ENCODE measurements around the gene TMEM178B.
"Not testable (repeated sequence)": the region's sequence is repeated elsewhere in the genome, so short reads cannot be mapped to it uniquely, and the experiment has no call there.

Gene TMEM178B

GRCh38 chr7:141325275-141325674, 251.4 kb downstream of the TMEM178B start:
- no peak for DNase-seq

- DNase-seq: no peak
Observed at GRCh38 chr7:141328290-141328689, 254.4 kb downstream of the TMEM178B start.

DNA sequence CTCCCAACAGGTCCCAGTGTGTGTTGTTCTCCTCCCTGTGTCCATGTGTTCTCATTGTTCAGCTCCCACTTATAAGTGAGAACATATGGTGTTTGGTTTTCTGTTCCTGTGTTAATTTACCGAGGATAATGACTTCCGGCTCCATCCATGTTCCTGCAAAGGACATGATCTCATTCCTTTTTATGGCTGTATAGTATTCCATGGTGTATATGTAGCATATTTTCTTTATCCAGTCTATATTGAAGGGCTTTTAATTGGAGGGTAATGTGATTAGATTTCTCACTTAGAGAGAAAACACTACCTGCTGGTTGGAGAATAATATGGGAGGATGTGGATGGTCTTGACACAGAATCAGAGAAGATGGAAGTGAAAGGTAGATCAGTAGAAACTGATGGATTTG, 256.4 kb downstream of the TMEM178B start:
- not testable (repeated sequence) for DNase-seq

GRCh38 chr7:141333459-141333858, 259.6 kb downstream of the TMEM178B start:
- no peak for DNase-seq

DNA sequence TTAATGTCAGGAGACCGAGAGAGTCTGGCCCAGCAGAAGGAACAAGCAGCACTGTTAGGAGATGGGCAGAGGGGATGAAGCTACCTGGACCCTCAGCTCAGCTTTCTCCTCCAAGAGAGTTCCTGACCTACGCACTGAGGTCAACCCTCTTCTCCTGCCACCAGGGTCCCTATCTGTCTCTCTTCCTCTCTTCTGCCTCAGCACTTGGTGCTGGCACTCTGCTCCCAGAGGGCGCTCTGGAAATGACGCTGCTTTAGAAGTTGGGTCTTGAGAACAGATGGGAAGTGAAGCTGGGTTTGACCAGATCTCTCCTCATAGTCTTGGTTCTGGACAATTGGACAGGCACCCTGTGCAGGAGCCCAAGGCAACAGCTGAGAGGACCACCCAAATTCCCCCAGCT, 261.3 kb downstream of the TMEM178B start:
- DNase-seq: no peak

DNA sequence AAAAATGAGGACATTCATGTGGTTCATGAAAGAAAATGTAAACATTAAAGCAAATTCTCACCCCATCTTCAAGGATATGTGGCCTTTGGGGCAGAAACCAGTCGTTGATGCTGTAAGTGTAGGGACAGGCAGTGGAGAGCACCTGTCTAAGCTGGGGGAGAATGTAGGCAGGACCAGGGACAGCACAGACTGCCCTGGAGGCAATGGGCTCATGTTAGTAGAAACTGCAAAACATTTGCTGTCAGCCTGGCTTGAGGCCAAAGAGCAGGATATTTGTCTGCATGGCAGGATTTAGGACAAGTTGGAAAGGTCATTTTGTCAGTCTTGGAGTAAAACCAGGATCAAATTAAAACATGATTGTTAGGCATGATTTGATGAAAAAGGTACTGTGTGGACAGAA, 265.7 kb downstream of the TMEM178B start:
- no peak for DNase-seq

DNA sequence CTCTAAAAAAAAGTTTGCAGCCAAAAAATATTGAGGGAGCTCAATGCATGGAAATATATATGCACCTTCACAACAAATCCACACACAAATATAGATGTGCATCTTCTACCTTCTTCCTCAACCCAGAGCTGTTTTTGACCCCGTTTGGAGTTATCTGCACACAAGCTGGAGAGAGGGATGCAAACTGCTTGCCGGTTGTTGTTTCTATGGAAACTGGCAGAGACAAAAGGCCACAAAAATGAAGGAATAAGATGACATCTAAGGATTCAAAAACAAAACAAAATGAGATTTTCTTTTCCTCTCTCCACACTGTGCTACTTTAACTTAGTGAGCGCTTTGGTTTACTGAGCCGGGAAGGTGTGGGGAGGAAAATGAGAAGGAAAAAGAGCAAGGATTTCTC, 267.1 kb downstream of the TMEM178B start:
- no peak for DNase-seq

DNA sequence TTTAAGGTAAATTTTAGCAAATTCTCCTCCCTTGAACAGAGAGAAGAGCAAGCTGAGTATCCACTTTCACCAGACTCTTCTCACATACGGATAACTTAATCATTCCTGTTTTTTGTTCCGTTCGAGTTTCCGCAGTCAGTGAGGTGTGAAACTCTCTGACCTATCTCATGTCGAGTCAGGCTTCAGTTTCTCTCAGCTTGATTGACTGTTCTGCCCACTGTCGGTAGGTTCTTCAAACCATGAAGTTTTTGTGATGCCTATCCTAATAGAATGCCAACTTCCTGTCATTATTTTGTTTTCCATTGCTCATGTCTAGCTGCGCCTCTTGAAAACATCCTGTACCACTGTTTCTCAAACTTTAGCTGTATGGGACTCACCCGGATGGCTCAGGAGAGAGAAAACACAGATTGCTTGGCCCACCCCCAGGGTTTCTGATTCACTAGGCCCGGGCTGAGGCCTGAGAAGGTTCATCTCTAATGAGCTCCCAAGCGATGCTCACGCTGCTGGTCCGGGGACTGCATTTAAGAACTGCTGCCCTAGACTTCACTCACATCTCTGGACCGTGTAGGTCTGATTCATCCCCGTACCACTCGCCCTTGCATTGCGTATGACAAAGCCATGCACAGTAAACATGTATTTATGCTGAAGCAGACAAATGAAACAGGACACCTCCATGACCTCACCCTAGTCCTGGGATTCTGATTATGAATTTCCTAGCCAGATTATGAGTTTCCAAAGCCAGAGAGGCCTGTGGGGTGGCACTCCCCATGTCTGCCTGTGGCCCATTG, 269.0 kb downstream of the TMEM178B start:
- DNase-seq: no peak

DNA sequence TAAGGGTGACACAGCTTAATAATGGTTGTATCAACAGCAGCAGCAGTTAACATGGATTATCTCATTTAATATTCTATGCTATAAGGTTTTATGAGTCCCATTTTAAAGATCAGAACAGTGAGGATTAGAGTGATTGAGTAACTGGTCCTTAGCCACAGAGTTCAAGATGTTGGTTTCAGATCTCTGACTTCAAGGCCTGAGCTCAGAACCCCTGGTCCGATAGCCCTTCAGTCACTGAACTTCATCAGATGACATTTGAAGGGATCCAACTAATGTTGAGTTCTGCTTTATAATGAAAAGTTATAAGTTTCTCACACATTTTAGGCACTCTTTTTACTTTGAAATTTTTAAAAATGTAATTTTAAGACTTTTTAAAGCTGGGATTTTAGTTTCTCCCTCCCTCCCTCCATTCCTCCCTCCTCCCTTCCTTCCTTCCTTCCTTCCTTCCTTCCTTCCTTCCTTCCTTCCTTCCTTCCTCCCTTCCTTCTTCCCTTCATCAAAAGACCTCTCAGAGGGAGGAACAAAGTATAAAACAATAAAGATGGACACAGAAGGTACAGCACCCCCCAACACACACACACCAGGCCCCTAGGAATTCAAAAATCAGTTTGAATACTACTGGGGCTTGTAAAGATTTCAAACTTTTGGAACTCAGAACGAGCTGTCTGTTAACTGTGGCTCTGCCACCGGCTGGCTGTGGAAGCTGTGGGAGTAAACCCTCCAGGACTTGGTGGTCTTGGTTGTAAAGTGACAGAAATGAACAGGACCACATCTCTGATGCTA, 270.5 kb downstream of the TMEM178B start:
- DNase-seq: no peak

DNA sequence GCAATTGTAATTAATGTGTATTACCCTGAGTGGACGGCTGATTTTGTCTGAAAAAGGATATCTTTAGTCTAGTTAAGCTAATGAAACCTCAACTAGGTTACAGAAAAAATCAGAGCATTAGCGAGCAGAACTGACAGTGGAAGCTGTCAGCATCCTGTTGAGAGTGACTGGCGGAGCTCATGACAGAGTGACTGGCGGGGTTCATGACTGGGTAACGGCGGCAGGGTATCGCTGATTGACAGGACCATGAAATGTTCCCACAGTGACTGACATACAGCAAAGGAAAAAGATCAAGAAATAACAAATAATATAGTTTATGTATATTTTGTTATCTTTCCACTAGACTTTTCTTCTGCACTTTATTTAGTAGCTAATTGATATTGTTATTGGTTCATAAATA, 274.9 kb downstream of the TMEM178B start:
- DNase-seq: no peak

- DNase-seq: no peak
Observed at GRCh38 chr7:141349338-141349737, 275.5 kb downstream of the TMEM178B start.

DNA sequence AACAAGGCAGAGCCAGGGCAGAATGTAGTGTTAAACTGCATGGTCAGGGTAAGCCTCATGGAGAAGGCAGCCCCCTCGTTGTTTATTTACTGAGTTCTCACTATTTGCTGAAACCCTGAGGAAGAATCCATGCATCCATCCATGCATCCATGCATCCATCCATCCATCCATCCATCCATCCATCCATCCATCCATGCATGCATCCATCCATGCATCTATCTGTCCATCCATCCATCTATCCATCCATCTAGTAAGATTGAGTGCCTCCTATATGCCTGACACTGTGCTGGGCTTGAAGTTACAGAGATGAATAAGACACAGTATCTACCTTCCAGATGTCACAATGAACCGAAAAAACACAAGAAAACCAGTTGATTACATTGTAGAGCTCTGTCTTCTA, 275.9 kb downstream of the TMEM178B start:
- DNase-seq: no peak

GRCh38 chr7:141351175-141351574, 277.3 kb downstream of the TMEM178B start:
- no peak for DNase-seq

GRCh38 chr7:141352955-141353354, 279.1 kb downstream of the TMEM178B start:
- DNase-seq: no peak

DNA sequence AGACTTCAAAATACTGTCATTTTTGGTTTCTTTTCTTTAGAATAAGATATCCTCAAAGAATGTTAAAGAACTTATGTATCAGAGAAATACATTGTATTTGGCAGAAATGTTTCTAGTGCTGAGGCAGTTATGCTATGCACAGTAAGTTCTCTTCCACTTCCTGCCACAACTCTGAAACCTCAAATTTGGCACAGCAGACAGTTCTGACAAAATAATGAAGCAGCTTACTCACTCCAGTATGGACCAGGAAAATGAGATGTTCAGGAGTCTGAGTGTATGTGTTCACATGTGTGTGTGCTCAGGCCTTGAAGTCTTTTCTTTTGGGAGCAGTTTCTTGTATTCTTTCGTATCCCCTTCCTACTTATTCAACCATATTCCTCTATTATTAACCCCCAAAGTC, 280.4 kb downstream of the TMEM178B start:
- no peak for DNase-seq

- DNase-seq: no peak
Observed at GRCh38 chr7:141355032-141355431, 281.2 kb downstream of the TMEM178B start.

GRCh38 chr7:141356161-141356560, 282.3 kb downstream of the TMEM178B start:
- DNase-seq: no peak

GRCh38 chr7:141358386-141358785, 284.5 kb downstream of the TMEM178B start:
- DNase-seq: no peak

- peak; percentile 46 for DNase-seq
Observed at GRCh38 chr7:141359262-141359661, 285.4 kb downstream of the TMEM178B start.

GRCh38 chr7:141359740-141360415, 286.0 kb downstream of the TMEM178B start:
- DNase-seq: no peak

DNA sequence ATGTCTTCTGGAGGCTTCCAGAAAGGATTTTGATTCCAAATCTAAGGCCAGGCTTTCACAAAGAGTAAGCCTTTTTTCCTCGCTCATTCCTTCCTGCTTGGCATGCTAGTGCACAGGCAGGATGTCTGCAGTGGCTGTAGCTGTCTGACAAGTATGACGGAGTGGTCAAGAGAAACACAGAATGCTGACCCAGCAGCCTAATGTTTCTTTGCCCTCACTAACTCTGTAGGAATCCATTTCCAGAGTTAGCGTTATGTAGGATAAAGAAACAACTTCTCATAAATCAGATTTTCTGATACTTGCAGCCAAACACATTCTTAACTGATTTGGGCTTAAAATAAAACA, 286.5 kb downstream of the TMEM178B start:
- DNase-seq: no peak

- DNase-seq: no peak
Observed at GRCh38 chr7:141360803-141361202, 286.9 kb downstream of the TMEM178B start.

GRCh38 chr7:141361479-141361878, 287.6 kb downstream of the TMEM178B start:
- DNase-seq: no peak

- DNase-seq: no peak
Observed at GRCh38 chr7:141361960-141362359, 288.1 kb downstream of the TMEM178B start.
